GM12878 (cell line): ENCODE data around the gene PRKAG2. TPM values are rescaled to one million over a fixed set of nuclear protein-coding genes. Genes with fewer than 3 reads are reported as not detected.

Experiments
- BRCA1 ChIP-seq: IDR thresholded peaks from 2 replicates; pipeline ENCODE4 v1.6.1; 2011; ENCODE audit warnings: low read depth, low read length, improper control_type of control experiment
- CREB1 ChIP-seq: IDR thresholded peaks from 2 replicates; pipeline ENCODE4 v1.6.1; 2012; ENCODE audit warnings: low read depth, mild to moderate bottlenecking, inconsistent platforms
- FOXM1 ChIP-seq: IDR thresholded peaks from 2 replicates; pipeline ENCODE4 v1.6.1; 2012; ENCODE audit warnings: low read depth, mild to moderate bottlenecking, inconsistent platforms, low read length, moderate library complexity
- MYB ChIP-seq: fragments of 150-350 bp; IDR thresholded peaks from 2 replicates; pipeline ENCODE4 v1.6.1; 2014; ENCODE audit warnings: mild to moderate bottlenecking, low read depth, low read length, borderline replicate concordance
- NFIC ChIP-seq: IDR thresholded peaks from 2 replicates; pipeline ENCODE4 v1.6.1; 2012; ENCODE audit warnings: low read depth, mild to moderate bottlenecking, inconsistent platforms, low read length, moderate library complexity
- SMARCA5 ChIP-seq: fragments of 450-650 bp; IDR thresholded peaks from 2 replicates; pipeline ENCODE4 v1.6.1; 2017; ENCODE audit warnings: mild to moderate bottlenecking
- SPI1 ChIP-seq: IDR thresholded peaks from 2 replicates; pipeline ENCODE4 v1.6.1; 2011; ENCODE audit warnings: low read depth, mild to moderate bottlenecking, low read length, moderate library complexity, borderline replicate concordance; ENCODE audit not compliant: insufficient read depth
- SUPT20H ChIP-seq: IDR thresholded peaks from 2 replicates; pipeline ENCODE4 v1.6.1; 2011; ENCODE audit warnings: low read depth, mild to moderate bottlenecking, low read length, moderate library complexity, borderline replicate concordance; ENCODE audit not compliant: control insufficient read depth
- ZNF24 ChIP-seq: fragments of 450-650 bp; IDR thresholded peaks from 2 replicates; pipeline ENCODE4 v1.6.1; 2017; ENCODE audit warnings: antibody characterized with exemption, mild to moderate bottlenecking
- polyA plus RNA-seq, 11 experiments: library from polyadenylated mRNA; depleted of rRNA in 4 of 11; unstranded in 6 of 11; stranded (reverse) in 5 of 11; fragments of >200 nt; fragmentation: Nextera tagmentation in 4 of 11; fragmentation: Illumina TruSeq in 1 of 11; extraction: Ambion mirVana in 4 of 11; extraction: Trizol in 1 of 11; gene quantifications; 1 replicate in 1 of 11; 2 replicates in 10 of 11; pipeline versions ENCODE4 v1.2.1 to v1.2.3, GENCODE V29; 2011 to 2016; ENCODE audit warnings: inconsistent platforms in 2 of 11, missing spikeins in 2 of 11, low read depth in 1 of 11
- total RNA-seq, 4 experiments: library from RNA; depleted of rRNA in 3 of 4; stranded (reverse); fragments of >200 nt in 3 of 4; fragmentation: Illumina TruSeq in 1 of 4; extraction: Trizol in 1 of 4; gene quantifications; 2 replicates each; pipeline versions ENCODE4 v1.2.1 to v1.2.3, GENCODE V29; 2013 to 2021
- TF ChIP-seq, protein P1 (sequence below): fragments of 150-350 bp; IDR thresholded peaks from 2 replicates; pipeline ENCODE4 v1.6.1; 2014; ENCODE audit warnings: mild to moderate bottlenecking, low read depth, low read length
- TF ChIP-seq, protein P2 (sequence below): IDR thresholded peaks from 2 replicates; pipeline ENCODE4 v1.6.1; 2012; ENCODE audit warnings: improper control_type of control experiment, low read depth, low read length; ENCODE audit not compliant: insufficient replicate concordance
- TF ChIP-seq, protein P3 (sequence below): fragments of 450-650 bp; IDR thresholded peaks from 2 replicates; pipeline ENCODE4 v1.6.1; 2017; ENCODE audit warnings: antibody characterized with exemption, mild to moderate bottlenecking, moderate library complexity

Gene PRKAG2
- total and polyA plus RNA-seq, 10 of the 15 experiments (the other 5 are each of a cell fraction or from before 2014, with no cell fraction given) = 3.4 to 8.9 (median 6.8) TPM

DNA sequence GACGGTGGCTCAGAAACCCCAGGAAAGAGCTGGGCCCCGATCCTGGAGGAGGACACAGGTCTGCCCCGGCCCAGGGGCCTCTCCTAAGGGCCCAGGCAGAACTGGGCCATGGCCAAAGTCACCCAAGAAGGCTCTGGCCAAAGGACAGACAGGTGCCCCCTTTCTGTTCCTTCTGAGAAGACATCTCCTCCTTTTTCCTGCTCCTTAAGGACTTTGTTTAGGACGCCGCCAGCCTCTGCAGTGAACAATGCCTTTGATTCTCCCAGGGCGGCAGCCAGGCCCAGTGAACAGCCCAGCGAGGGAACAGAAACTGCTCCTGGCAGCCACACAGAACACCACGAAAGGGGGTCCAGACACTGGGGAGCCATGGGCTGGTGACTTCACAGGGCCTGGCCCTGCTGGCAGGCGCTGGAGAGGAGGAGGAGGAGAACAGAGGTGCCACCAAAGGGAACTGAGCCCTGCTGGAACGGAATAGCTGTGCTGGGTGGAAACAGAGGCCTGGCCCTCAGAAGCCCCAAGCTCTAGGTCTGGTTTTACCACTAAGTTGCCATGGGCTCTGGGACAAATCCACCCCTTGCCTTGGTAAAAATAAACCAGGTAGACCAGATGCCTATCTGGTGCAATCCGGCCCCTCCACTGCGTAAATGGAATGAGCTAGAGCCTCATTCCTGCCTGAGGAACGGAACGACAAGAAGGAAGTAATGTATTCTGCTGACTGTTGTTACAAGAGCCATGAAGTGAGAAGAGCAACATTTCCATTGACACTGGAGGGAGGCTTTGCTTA lies 193.9 kb downstream of the PRKAG2 start (continued):
- TF ChIP-seq SMARCA5 (no peak), CREB1 (no peak), FOXM1 (no peak), SPI1 (no peak), NFIC (no peak), SUPT20H (no peak), ZNF24 (no peak), MYB (no peak), BRCA1 (no peak)
- TF ChIP-seq, protein P1, sequence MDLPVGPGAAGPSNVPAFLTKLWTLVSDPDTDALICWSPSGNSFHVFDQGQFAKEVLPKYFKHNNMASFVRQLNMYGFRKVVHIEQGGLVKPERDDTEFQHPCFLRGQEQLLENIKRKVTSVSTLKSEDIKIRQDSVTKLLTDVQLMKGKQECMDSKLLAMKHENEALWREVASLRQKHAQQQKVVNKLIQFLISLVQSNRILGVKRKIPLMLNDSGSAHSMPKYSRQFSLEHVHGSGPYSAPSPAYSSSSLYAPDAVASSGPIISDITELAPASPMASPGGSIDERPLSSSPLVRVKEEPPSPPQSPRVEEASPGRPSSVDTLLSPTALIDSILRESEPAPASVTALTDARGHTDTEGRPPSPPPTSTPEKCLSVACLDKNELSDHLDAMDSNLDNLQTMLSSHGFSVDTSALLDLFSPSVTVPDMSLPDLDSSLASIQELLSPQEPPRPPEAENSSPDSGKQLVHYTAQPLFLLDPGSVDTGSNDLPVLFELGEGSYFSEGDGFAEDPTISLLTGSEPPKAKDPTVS = no peak
- TF ChIP-seq, protein P2, sequence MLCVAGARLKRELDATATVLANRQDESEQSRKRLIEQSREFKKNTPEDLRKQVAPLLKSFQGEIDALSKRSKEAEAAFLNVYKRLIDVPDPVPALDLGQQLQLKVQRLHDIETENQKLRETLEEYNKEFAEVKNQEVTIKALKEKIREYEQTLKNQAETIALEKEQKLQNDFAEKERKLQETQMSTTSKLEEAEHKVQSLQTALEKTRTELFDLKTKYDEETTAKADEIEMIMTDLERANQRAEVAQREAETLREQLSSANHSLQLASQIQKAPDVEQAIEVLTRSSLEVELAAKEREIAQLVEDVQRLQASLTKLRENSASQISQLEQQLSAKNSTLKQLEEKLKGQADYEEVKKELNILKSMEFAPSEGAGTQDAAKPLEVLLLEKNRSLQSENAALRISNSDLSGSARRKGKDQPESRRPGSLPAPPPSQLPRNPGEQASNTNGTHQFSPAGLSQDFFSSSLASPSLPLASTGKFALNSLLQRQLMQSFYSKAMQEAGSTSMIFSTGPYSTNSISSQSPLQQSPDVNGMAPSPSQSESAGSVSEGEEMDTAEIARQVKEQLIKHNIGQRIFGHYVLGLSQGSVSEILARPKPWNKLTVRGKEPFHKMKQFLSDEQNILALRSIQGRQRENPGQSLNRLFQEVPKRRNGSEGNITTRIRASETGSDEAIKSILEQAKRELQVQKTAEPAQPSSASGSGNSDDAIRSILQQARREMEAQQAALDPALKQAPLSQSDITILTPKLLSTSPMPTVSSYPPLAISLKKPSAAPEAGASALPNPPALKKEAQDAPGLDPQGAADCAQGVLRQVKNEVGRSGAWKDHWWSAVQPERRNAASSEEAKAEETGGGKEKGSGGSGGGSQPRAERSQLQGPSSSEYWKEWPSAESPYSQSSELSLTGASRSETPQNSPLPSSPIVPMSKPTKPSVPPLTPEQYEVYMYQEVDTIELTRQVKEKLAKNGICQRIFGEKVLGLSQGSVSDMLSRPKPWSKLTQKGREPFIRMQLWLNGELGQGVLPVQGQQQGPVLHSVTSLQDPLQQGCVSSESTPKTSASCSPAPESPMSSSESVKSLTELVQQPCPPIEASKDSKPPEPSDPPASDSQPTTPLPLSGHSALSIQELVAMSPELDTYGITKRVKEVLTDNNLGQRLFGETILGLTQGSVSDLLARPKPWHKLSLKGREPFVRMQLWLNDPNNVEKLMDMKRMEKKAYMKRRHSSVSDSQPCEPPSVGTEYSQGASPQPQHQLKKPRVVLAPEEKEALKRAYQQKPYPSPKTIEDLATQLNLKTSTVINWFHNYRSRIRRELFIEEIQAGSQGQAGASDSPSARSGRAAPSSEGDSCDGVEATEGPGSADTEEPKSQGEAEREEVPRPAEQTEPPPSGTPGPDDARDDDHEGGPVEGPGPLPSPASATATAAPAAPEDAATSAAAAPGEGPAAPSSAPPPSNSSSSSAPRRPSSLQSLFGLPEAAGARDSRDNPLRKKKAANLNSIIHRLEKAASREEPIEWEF = no peak
- TF ChIP-seq, protein P3, sequence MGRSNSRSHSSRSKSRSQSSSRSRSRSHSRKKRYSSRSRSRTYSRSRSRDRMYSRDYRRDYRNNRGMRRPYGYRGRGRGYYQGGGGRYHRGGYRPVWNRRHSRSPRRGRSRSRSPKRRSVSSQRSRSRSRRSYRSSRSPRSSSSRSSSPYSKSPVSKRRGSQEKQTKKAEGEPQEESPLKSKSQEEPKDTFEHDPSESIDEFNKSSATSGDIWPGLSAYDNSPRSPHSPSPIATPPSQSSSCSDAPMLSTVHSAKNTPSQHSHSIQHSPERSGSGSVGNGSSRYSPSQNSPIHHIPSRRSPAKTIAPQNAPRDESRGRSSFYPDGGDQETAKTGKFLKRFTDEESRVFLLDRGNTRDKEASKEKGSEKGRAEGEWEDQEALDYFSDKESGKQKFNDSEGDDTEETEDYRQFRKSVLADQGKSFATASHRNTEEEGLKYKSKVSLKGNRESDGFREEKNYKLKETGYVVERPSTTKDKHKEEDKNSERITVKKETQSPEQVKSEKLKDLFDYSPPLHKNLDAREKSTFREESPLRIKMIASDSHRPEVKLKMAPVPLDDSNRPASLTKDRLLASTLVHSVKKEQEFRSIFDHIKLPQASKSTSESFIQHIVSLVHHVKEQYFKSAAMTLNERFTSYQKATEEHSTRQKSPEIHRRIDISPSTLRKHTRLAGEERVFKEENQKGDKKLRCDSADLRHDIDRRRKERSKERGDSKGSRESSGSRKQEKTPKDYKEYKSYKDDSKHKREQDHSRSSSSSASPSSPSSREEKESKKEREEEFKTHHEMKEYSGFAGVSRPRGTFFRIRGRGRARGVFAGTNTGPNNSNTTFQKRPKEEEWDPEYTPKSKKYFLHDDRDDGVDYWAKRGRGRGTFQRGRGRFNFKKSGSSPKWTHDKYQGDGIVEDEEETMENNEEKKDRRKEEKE = no peak
